ENCODE data around the gene CD28.

DNA sequence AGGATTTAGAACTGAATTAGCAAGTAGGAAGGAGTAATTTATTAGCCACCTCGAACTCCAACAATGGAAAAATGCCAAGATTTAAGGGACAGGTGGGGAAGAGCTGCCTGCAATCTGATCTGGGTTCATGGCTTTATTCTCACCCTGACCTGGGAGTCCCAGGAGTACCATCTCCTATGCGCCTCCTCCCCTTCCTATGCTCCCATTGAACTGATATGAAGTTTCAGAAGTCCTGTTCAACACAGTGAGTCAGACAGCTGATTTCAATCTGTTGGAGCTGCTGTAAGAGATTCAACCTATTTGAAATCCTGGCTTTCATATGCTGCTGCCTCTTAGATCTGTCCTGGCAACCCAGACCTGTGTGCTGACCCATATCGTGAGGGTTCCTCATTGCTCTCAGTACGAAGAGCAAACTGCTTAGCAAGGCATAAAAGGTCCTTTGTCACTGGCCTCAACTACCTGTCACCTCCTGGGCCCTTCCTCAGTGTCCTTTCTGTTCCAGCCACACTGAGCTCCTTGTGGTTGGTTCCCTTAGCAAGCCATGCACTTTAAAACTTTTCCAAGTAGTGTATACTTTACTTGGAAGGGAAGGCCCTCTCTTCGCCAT, 15.9 kb upstream of the CD28 start:
- TF ChIP-seq, protein P1, sequence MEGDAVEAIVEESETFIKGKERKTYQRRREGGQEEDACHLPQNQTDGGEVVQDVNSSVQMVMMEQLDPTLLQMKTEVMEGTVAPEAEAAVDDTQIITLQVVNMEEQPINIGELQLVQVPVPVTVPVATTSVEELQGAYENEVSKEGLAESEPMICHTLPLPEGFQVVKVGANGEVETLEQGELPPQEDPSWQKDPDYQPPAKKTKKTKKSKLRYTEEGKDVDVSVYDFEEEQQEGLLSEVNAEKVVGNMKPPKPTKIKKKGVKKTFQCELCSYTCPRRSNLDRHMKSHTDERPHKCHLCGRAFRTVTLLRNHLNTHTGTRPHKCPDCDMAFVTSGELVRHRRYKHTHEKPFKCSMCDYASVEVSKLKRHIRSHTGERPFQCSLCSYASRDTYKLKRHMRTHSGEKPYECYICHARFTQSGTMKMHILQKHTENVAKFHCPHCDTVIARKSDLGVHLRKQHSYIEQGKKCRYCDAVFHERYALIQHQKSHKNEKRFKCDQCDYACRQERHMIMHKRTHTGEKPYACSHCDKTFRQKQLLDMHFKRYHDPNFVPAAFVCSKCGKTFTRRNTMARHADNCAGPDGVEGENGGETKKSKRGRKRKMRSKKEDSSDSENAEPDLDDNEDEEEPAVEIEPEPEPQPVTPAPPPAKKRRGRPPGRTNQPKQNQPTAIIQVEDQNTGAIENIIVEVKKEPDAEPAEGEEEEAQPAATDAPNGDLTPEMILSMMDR (IDR thresholded peaks at IDR 0.05; ENCODE audit: extremely low read depth in 1 of 2, insufficient read depth in 1 of 2, low read depth in 1 of 2, low read length in 2 of 2), result no peak
- TF ChIP-seq POLR2AphosphoS5 (IDR thresholded peaks at IDR 0.05; ENCODE audit: insufficient read depth, low read depth, low read length) (no peak), EZH2 (IDR thresholded peaks at IDR 0.05; ENCODE audit: borderline replicate concordance, low read depth, low read length, severe bottlenecking) (no peak), POLR2A (IDR thresholded peaks at IDR 0.05; ENCODE audit: low read depth, low read length) (no peak), MYC (IDR thresholded peaks at IDR 0.05; ENCODE audit: low read depth, low read length) (no peak), GATA2 (IDR thresholded peaks at IDR 0.05; ENCODE audit: insufficient read depth, insufficient read length, low read depth, low read length) (no peak)
- TF ChIP-seq, protein P2, sequence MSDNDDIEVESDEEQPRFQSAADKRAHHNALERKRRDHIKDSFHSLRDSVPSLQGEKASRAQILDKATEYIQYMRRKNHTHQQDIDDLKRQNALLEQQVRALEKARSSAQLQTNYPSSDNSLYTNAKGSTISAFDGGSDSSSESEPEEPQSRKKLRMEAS (IDR thresholded peaks at IDR 0.05; ENCODE audit: insufficient read depth, insufficient read length), result no peak
